HG02981 (cell line): ENCODE data around the gene ADCY4.

Experiments
- ATAC-seq: cut with Tn5 transposase; IDR thresholded peaks from one replicate; pipeline ENCODE4 v1.9.1; 2021; ENCODE audit warnings: mild to moderate bottlenecking, moderate library complexity; ENCODE audit not compliant: unreplicated experiment

The ADCY4 gene

DNA sequence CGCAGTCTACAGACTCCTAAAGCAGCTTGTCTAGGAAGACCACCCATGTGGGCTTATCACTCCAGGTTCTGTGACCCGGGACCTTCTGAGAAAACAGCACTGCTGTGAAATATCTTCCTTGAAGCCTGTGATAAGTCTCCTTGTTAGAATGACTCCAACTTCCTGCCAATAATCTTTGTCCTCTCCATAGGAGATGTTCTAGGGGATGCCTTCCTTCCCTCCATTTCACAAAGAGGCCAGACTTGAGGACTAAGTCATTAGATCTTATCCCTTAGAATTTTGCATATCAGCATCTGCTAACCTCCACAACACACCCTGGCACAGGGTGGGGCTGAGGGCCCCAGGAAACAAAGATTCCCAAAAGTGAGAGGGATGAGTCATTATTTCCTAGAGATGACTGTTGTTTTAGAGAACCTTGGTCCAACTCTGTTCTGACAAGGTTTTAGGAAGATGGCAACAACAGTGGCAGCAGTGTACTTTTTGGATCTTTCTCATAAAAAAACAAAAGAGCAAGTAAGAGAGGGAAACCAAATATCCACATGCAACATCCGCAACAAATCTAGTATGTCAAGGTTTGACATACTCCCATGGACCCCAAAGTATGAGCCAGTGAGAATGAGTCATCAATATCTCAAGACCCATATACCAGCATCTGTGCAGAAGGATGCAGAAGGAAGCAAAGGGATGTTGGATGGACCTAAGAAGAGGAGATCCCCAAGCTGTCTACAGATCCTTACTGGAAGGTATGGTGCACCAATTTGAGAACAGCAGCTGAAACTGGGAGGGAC lies 17.5 kb downstream of the ADCY4 start:
- no peak for ATAC-seq

DNA sequence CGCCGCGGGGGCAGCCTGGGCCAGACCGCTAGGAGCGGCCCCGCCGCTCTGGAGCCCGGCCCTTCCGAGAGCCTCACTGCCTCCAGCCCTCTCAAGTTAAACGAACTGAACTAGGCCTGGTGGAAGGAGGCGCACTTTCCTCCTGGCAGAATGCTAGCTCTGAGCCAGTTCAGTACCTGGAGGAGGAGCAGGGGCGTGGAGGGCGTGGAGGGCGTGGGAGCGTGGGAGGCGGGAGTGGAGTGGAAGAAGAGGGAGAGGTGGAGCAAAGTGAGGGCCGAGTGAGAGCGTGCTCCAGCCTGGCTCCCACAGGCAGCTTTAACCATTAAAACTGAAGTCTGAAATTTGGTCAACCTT lies 18.3 kb downstream of the ADCY4 start:
- no peak for ATAC-seq

- ATAC-seq, result no peak
Measured at GRCh38 chr14:24315807-24316596, 18.9 kb downstream of the ADCY4 start.

DNA sequence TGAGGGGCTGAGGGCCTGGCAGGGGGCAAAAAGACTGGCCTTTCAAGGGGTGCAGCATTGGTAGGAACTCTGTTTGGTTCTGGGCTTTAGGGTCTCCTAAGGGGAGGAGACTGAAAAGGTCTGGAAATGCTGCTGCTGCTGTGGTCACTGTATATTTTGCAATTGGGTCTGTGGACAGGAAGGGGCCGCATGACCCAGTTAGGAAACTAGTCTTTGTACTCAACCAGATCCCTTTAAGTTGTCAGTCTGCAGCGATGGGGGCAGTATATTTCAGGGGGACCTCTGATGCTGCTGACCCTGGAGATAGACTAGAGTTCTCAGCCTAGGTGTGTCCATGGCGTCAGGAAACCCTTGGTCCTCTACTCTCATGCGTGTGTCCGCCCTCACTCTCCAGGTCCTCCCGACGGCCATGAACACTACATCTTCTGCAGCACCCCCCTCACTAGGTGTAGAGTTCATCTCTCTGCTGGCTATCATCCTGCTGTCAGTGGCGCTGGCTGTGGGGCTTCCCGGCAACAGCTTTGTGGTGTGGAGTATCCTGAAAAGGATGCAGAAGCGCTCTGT lies 19.5 kb downstream of the ADCY4 start:
- no peak for ATAC-seq

DNA sequence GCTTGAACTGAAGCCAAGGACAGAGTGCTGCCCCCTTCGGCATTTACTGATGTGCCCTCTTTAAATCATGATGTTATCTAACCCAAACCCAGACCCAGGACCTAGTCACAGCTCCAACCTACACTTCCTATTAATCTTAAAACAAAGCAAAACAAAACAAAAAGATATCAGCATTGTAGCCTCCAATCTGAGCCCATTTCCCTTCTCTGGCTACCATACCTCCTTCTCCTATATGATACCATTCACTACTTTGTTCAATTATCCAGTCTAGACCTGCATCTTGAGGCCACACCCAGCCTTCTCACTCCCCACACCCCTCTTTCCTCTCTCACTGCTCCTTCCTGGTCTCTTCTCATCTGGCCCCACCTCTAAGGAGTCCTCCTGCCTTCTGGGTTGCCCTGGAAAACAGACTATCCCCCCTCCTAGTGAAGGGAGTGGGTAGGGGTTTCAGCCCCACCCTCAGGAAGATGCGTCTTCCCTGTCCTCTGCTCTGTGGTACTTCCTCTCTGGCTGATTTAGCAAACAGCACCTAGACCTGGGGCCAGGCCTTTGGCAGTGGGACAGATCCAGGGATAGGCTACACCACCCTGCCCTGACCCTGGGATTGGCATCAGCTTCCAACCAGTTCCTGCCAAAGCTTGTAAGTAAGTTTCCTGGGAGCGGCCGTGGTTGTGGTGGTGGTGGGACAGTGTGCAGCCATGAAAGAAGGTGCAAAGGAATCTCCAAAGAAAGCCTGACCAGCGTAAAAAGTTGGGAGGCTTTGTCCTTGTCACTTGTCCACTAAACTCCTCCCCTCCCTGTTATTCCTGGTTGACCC lies 20.3 kb downstream of the ADCY4 start:
- ATAC-seq, result no peak

DNA sequence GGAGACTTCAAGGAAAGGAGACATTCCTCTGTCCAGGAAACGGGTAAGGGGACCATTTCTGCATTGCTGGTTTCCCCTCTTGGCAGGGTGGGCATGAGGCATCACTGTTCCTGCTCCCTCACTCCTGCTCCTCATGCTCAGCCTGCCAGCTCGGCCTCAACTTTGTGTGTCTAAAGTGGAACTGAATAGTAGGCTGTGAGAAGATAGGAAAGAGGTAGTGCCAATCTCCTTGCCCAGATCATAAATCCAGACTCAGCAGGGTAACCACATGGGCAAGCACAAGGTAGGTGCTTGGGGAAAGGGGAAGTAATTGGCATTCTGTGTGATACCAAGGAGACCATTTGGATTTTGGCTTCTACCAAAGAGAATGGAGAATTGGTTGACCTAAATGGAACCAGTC lies 21.0 kb downstream of the ADCY4 start:
- ATAC-seq, result no peak

DNA sequence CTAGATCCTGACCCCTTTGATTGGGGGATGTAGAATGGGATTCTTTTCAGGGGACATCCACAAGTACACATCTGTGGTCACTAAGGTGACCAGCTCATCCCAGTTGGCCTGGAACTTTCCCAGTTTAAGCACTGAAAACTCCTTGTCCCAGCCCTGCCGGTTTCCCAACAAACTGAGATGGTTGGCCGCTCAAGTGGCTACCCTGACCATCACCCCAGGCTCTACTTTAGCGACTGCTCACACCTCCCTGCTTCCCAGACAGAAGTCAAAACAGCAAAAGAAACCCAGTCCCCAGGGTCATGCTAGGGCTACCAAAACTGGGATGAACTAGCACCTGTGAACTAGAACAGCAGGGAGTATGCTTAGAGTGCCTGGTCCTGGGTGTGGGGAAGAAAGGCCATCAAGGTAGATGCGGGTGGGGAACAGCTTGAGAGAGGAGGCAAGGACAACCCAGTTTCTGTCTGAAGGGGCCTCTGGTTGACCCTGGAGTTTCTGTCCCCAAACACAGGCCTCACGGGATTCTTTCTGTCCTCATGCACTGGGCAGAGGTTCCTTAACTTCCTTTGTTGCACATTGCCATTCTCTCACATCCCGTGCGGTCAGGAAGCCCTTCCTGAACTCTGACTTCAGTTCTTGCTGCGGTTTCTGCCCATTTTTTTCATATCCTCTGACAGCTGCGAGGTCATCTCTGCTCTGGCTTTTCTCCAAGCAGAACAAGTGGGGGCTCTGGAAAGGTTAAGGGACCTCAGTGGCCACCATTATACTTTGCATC lies 21.9 kb downstream of the ADCY4 start:
- ATAC-seq, result no peak

GRCh38 chr14:24311837-24312615 lies 22.8 kb downstream of the ADCY4 start:
- ATAC-seq, result no peak

DNA sequence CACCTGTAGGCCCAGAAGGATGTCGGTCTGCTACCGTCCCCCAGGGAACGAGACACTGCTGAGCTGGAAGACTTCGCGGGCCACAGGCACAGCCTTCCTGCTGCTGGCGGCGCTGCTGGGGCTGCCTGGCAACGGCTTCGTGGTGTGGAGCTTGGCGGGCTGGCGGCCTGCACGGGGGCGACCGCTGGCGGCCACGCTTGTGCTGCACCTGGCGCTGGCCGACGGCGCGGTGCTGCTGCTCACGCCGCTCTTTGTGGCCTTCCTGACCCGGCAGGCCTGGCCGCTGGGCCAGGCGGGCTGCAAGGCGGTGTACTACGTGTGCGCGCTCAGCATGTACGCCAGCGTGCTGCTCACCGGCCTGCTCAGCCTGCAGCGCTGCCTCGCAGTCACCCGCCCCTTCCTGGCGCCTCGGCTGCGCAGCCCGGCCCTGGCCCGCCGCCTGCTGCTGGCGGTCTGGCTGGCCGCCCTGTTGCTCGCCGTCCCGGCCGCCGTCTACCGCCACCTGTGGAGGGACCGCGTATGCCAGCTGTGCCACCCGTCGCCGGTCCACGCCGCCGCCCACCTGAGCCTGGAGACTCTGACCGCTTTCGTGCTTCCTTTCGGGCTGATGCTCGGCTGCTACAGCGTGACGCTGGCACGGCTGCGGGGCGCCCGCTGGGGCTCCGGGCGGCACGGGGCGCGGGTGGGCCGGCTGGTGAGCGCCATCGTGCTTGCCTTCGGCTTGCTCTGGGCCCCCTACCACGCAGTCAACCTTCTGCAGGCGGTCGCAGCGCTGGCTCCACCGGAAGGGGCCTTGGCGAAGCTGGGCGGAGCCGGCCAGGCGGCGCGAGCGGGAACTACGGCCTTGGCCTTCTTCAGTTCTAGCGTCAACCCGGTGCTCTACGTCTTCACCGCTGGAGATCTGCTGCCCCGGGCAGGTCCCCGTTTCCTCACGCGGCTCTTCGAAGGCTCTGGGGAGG lies 23.9 kb downstream of the ADCY4 start, which contains the start of gene LTB4R:
TSS of gene LTB4R (plus strand) at position 857 of the 959 bp plus-strand sequence. CDS start 4,150 bp downstream, outside the sequence.
- ATAC-seq, result peak; percentile 67

DNA sequence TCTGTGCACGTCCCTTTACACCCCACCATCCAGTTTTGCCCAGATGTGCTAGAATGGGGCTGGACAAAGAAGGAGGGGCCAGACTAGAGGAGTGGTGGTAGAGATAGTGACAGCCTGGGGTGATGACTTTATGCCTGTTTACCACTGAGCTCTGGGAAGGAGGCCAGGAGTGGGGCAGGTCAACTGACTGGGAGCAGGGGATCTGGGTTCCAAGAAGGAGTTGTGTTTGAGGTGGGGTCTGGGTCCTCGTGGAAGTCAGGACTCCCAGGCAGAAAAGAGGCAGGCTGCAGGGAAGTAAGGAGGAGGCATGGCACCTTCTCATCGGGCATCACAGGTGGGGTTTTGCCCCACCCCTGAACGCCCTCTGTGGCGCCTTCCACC lies 24.6 kb downstream of the ADCY4 start:
- no peak for ATAC-seq

GRCh38 chr14:24309538-24310264 lies 25.2 kb downstream of the ADCY4 start, which contains the start of gene LTB4R2:
LTB4R2 (plus strand) TSS chr14:24310140; CDS start chr14:24310665, 525 bp downstream.
- ATAC-seq, result no peak

GRCh38 chr14:24308342-24309124 lies 26.3 kb downstream of the ADCY4 start:
- ATAC-seq, result no peak

GRCh38 chr14:24307575-24308341 lies 27.1 kb downstream of the ADCY4 start, which contains the start of gene CIDEB:
CIDEB (minus strand) TSS chr14:24307977; CDS start chr14:24307858, 119 bp downstream.
- ATAC-seq, result no peak

GRCh38 chr14:24307156-24307574 lies 27.7 kb downstream of the ADCY4 start:
- ATAC-seq, result no peak

GRCh38 chr14:24304019-24304387 lies 30.9 kb downstream of the ADCY4 start:
- no peak for ATAC-seq
